Measurements from ENCODE around the gene TBL1X.

DNA sequence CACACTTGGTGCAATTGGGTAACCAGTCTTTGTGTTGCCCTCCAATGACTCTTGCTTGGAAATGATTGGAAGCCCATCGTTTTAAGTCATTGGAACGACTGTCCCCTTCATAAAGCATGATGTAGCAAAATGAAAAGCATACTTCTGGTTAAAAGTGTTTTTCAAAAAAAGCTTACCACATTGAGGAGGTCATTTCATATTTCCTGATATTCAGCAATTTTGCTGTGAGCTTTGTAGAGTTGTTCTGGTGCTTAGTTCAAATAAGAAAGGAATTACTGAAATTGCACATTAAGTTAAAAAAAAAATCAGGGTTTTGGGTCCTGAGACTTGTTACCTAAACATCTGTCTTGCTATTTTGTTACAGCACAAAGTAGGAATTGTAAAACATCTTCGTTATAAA is 51.8 kb downstream of the TBL1X start:
- TF ChIP-seq, protein P1, sequence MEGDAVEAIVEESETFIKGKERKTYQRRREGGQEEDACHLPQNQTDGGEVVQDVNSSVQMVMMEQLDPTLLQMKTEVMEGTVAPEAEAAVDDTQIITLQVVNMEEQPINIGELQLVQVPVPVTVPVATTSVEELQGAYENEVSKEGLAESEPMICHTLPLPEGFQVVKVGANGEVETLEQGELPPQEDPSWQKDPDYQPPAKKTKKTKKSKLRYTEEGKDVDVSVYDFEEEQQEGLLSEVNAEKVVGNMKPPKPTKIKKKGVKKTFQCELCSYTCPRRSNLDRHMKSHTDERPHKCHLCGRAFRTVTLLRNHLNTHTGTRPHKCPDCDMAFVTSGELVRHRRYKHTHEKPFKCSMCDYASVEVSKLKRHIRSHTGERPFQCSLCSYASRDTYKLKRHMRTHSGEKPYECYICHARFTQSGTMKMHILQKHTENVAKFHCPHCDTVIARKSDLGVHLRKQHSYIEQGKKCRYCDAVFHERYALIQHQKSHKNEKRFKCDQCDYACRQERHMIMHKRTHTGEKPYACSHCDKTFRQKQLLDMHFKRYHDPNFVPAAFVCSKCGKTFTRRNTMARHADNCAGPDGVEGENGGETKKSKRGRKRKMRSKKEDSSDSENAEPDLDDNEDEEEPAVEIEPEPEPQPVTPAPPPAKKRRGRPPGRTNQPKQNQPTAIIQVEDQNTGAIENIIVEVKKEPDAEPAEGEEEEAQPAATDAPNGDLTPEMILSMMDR (IDR thresholded peaks at IDR 0.05), result no peak
- no peak for TF ChIP-seq EZH2 (IDR thresholded peaks at IDR 0.05; ENCODE audit: borderline replicate concordance, insufficient read depth, low read depth, low read length, poor library complexity, severe bottlenecking)

Data from B cell (primary cell).